Lower leg skin (tissue), 4 donors: Measurements from ENCODE around the gene CMPK1. TPM values are rescaled to one million over a fixed set of nuclear protein-coding genes. Genes with fewer than 3 reads are reported as not detected.
"Not testable (repeated sequence)": the region's sequence is repeated elsewhere in the genome, so short reads cannot be mapped to it uniquely, and the experiment has no call there.

Experiments
- DNase-seq, 2 donors: peaks; one replicate each; pipeline ENCODE4 v3.0.0-alpha.2; 2019; ENCODE audit warnings: low spot score in 2 of 2
- H3K4me3 ChIP-seq: fragments of 200-600 bp; sonication (generic); 2 replicates; pipeline ENCODE4 v1.5.1; 2017; ENCODE audit warnings: mild to moderate bottlenecking, low read depth; ENCODE audit not compliant: poor library complexity, severe bottlenecking
- CTCF ChIP-seq, 3 donors: fragments of 450-650 bp; IDR thresholded peaks; one replicate each; pipeline ENCODE4 v1.5.1; 2016; ENCODE audit warnings: antibody characterized with exemption in 3 of 3, mild to moderate bottlenecking in 3 of 3, moderate library complexity in 2 of 3
- POLR2A ChIP-seq, 2 donors: fragments of 450-650 bp; IDR thresholded peaks; one replicate each; pipeline ENCODE4 v1.6.1; 2016 to 2017; ENCODE audit warnings: antibody characterized with exemption in 2 of 2, mild to moderate bottlenecking in 1 of 2, moderate library complexity in 1 of 2
- WGBS, 2 donors: methylation state at CpG; one replicate each; pipeline ENCODE4 v1.1.5; 2018; 5-methylcytosine and 5-hydroxymethylcytosine counted together
- intact Hi-C: fragments of 100-400 bp; cut with DNase I; formaldehyde crosslinking; loops from one replicate; pipeline ENCODE4 v1.15.0; 2023; ENCODE audit warnings: low total_unique reads
- total RNA-seq, 4 donors: library from RNA; depleted of rRNA; stranded (reverse); fragments of >200 nt; gene quantifications; one replicate each; pipeline ENCODE4 v1.1.0, GENCODE V29; 2016

CMPK1 gene
- total RNA-seq, 4 donors from 2014 or later: 52.6 to 97.9 (median 73.5) TPM

GRCh38 chr1:47333922-47334764 is 553 bp downstream of the CMPK1 start:
- DNase-seq: peak; percentile 67 to 95
- intact Hi-C loops: no loop called here
- 0 to 1% methylated on average over 36 to 82 of the region's 90 CpGs for WGBS, 2 donors
- H3K4me3 ChIP-seq: peak overlapping the region; percentile 91
- no peak for TF ChIP-seq CTCF (IDR thresholded peaks at IDR 0.05)

GRCh38 chr1:47334765-47335435 is 1.3 kb downstream of the CMPK1 start:
- DNase-seq: no peak
- TF ChIP-seq POLR2A (IDR thresholded peaks at IDR 0.05) (no peak), CTCF (IDR thresholded peaks at IDR 0.05) (no peak)
- intact Hi-C loops: no loop called here
- H3K4me3 ChIP-seq: peak overlapping the region; percentile 91
- 52 to 53% methylated on average over 9 of the region's 9 CpGs for WGBS, 2 donors

GRCh38 chr1:47337350-47337749 is 3.8 kb downstream of the CMPK1 start:
- DNase-seq: no peak
- WGBS, 2 donors: 92 to 99% methylated on average over 6 of the region's 6 CpGs
- TF ChIP-seq CTCF (IDR thresholded peaks at IDR 0.05) (no peak), POLR2A (IDR thresholded peaks at IDR 0.05) (no peak)
- H3K4me3 ChIP-seq: no peak overlapping the region
- intact Hi-C loops: no loop called here

GRCh38 chr1:47338249-47339077 is 4.9 kb downstream of the CMPK1 start:
- TF ChIP-seq CTCF (IDR thresholded peaks at IDR 0.05) (no peak), POLR2A (IDR thresholded peaks at IDR 0.05) (no peak)
- no peak for DNase-seq
- intact Hi-C loops: no loop called here
- H3K4me3 ChIP-seq: no peak overlapping the region

- intact Hi-C loops: no loop called here
- TF ChIP-seq POLR2A (IDR thresholded peaks at IDR 0.05) (no peak), CTCF (IDR thresholded peaks at IDR 0.05) (no peak)
- WGBS, 2 donors: 71 to 90% methylated on average over 4 of the region's 4 CpGs
- no peak overlapping the region for H3K4me3 ChIP-seq
- no peak for DNase-seq
These were observed 6.6 kb downstream of the CMPK1 start for GRCh38 chr1:47340227-47340626.

GRCh38 chr1:47346979-47347378 is 13.4 kb downstream of the CMPK1 start:
- DNase-seq, intact Hi-C loops, H3K4me3 ChIP-seq: not testable (repeated sequence)
- 97 to 99% methylated on average over 5 of the region's 5 CpGs for WGBS, 2 donors
